ENCODE measurements around the gene REEP3.

Gene REEP3

DNA sequence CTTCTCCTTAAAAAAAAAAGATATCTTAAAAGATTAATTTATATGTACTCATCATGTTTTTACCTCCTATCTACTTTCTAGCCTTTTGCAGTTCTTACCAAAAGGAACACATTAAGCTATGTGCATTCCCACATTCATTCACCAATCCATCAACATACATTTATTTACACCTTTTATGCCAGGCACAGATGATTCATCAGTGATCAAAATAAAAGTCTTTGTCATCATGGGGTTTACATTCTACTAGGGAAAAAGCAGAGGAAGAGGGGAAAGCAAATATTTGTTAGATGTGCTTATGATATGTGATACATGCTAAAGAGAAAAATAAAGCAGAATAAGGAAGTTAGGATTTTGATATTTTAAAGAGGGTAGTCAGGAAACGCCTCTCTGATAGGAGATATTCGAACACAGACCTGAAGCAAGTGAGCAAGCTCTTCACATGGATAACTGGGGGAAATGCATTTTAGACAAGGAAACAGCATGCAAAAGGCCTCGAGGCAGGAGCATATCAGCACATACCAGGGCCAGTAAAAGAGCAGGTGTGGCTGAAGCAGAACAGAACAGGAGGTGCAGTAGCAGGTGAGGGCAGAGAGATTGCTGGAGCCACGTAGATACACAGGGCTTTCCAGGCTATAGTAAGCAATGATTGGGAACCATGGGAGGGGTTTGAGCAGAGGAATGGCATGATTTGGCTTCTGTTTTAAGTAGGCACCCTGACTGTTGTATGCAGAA is 67.4 kb downstream of the REEP3 start:
- DNase-seq (ENCODE audit: low read depth in 2 of 2) = no peak

DNA sequence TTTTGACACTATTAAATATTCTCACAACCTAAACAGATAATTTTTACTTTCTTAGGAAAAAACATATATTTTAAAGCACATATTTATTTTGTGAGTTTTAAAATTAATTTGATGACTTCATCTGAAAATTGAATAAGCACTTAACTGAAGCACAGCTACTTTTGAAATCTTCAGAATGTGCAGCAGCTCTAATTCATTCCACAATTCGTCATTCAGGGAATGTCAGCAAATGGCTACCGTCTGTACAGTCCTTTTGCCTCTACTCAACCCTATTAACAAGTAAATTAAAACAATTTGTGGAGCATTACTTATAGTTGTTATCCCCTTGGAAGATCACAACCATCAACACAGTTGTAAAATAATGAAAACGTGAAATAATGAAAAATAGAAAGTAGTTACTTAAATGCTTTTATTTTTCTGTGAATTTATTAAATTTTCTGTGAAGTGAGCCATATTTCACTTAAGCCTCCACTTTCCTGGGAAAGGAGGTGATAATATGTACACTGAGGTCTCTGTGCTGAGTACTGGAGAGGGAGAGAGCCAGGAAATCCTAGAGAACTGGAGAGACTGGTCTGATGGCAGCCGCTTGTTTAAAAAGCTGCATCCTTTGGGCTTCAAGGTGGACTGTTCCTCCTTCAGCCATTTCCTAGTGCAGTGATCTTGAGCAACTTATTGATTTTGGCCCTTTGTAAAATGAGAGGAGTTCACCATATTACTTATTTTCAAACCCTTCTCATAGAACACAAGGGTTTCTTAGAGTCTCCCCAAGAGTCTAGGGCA is 70.6 kb downstream of the REEP3 start:
- DNase-seq (ENCODE audit: low read depth in 2 of 2) = no peak

GRCh38 chr10:63593576-63593975 is 72.4 kb downstream of the REEP3 start:
- DNase-seq (ENCODE audit: low read depth in 2 of 2) = no peak

DNA sequence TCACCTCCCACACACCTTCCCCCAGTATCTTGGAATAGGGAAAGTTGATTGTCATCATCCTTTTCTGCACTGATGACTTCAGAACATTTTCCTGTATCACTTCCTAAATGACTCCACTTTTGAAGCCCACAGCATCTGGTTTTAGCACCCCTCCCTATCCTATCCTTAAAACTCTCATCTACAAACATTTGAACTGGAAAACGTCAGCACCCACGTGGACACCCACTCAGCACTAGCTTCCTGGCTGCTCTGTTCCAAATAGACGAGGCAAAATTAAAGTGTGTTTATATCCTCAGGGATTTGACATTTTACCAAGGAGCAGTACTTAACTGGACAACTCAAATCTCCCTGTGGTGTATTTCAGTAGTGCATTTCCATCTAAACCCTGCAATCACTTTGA is 73.9 kb downstream of the REEP3 start:
- no peak for DNase-seq (ENCODE audit: low read depth in 2 of 2)

GRCh38 chr10:63596924-63597323 is 75.7 kb downstream of the REEP3 start:
- DNase-seq (ENCODE audit: low read depth in 2 of 2) = no peak

GRCh38 chr10:63600540-63600939 is 79.3 kb downstream of the REEP3 start:
- no peak for DNase-seq (ENCODE audit: low read depth in 2 of 2)

DNA sequence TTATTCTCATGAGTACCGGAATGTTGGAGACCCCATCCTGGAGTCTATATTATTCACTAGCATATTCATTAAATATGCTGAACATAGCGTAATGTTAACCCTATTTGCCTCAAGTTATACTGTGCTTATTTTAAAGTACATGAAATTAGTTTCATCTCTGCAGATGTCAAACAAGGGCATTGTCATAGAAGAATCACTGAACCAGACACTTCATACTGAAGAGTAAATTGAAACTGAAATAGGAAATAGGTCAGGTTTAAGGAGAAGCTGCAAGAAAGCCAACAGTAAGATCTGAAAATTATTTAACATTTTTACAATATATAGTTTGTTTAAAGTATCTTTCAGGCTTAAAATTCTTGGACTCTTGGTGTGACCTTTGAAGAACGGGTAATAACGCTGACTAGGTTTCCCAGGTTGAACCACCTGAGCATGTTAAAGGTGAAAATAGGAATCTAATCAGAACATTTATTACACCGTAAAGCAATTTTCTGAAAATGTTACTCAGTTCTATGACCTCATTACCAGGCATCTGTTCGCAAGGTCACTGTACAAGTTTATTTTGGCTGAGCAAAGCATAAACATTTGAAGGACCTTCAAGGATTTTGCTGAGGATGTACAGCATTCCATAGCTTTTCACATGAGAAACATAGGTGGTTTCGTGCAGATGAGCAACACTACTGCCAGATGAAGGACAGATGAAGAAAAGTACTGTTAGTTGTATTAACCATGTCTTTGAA is 82.7 kb downstream of the REEP3 start:
- no peak for DNase-seq (ENCODE audit: low read depth in 2 of 2)

DNA sequence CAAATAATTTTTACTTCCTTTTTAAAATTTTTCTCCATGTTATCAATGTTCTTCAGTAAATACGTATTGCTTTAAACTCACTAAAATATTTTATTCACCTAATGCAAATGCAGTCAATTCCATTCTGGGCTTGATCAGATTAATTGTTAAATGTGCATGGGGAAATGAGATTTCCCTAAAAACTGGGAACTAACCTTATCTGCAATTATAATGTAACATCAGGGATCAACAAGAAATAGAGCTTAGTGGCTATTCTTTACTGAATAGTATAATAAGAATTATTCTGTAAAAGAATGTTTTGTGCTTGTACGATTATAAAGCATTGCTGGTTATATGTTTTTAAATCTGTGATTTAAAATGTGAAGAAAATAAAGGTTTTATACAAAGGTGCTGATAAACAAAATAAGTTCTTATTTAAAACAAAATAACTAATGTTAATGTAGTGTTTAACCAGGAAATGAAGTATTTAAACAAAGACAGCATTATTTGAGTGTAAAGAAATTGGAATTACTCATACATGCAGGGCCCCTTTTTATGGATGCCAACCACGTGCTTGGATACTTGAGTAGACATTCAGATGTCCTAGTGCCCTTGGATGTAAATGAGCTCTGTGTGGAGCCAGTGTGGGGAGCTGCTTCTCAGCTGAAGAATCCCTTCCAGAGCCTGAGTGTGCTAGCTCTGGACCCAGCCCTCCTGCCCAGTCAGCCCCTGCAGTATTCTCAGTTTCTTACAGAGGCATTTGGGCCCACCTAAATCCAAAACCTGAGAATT is 84.2 kb downstream of the REEP3 start:
- no peak for DNase-seq (ENCODE audit: low read depth in 2 of 2)

- DNase-seq (ENCODE audit: low read depth in 2 of 2) = no peak
These were observed 87.3 kb downstream of the REEP3 start for GRCh38 chr10:63608511-63608910.

DNA sequence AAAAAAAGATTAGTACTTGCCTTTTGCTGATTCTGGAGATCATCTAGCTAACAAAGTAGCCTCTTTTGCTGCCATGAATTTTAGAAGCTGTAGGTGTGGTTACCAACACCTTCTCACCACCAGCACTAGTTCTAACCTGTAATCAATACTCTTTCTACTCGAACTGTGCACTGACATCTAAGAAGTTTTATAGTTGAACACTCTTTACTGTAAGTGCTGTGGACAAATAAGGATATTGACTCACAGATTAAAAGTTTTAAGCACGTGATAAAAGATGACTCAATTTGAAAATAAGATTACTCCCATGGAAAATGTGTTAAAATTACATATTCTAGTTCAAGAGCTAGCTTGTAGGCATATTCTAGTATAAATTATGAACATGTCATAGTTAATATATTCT is 89.9 kb downstream of the REEP3 start:
- no peak for DNase-seq (ENCODE audit: low read depth in 2 of 2)

DNA sequence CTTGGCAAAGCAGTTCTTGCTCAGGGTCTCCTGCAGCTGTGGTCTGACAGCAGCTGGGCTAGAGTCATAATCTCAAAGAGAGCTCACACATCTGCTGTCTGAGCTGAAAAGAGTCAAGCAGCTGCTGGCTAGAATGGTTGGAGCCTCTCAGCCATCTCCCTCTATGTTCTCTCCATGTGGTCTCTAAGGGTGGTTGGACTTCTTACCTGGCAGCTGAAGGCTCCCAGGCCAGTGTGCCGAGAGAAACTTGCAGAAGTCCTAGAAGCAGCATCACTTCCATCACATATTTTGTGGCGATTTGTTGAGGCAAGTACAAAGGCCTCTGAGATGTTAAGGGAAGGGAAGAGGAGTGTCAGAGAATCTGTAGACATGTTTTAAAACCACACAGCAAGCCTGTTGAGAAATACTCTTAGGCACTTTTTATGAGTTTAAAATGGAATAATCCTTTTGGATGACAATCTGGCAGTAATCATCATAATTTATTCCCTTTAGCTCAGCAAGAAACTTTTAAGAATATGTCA is 93.2 kb downstream of the REEP3 start:
- no peak for DNase-seq (ENCODE audit: low read depth in 2 of 2)

GRCh38 chr10:63618552-63618951 is 97.4 kb downstream of the REEP3 start:
- DNase-seq (ENCODE audit: low read depth in 2 of 2) = no peak

GRCh38 chr10:63619426-63619825 is 98.2 kb downstream of the REEP3 start:
- DNase-seq (ENCODE audit: low read depth in 2 of 2) = no peak

DNA sequence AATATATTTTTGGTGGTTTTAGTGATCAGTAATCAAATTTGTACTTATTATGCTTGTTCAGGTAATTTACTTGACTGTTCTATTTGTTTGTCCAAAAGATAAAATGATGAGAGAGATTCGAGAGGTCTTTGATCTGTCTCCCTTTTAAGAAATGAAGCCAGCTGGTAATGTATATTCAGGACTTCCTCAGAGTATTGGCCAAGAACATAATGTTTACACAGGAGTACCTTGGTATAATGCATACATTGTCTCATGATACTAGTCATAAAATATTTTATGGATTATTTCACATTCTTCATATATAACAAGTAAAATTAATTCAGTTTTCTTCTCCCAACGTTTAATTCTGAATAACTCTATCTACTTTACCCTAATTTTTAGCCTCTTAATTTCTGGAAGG is 100.9 kb downstream of the REEP3 start:
- DNase-seq (ENCODE audit: low read depth in 2 of 2) = no peak

DNA sequence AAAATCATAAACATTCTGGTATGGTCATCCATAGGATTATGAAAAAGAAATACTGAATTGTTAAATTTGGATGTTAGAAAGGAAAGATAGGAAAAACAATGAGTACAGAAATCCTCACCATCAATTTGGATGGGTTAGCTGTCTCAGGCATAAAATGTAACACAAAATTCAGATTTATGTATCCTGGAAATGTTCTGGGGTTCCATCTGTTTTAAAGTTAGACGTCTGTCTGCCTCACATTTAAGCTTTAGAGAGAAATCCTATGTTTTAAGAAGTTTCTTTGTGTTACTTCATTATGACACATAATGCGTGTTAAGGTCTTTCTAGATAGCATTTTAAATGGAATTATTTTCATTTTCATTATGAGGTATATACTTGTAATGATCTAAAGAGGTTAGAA is 103.5 kb downstream of the REEP3 start:
- DNase-seq (ENCODE audit: low read depth in 2 of 2) = no peak

GRCh38 chr10:63627396-63627795 is 106.2 kb downstream of the REEP3 start:
- DNase-seq (ENCODE audit: low read depth in 2 of 2) = no peak

GRCh38 chr10:63627881-63628296 is 106.7 kb downstream of the REEP3 start:
- no peak for DNase-seq (ENCODE audit: low read depth in 2 of 2)

- no peak for DNase-seq (ENCODE audit: low read depth in 2 of 2)
These were observed 107.5 kb downstream of the REEP3 start for GRCh38 chr10:63628526-63629362.

DNA sequence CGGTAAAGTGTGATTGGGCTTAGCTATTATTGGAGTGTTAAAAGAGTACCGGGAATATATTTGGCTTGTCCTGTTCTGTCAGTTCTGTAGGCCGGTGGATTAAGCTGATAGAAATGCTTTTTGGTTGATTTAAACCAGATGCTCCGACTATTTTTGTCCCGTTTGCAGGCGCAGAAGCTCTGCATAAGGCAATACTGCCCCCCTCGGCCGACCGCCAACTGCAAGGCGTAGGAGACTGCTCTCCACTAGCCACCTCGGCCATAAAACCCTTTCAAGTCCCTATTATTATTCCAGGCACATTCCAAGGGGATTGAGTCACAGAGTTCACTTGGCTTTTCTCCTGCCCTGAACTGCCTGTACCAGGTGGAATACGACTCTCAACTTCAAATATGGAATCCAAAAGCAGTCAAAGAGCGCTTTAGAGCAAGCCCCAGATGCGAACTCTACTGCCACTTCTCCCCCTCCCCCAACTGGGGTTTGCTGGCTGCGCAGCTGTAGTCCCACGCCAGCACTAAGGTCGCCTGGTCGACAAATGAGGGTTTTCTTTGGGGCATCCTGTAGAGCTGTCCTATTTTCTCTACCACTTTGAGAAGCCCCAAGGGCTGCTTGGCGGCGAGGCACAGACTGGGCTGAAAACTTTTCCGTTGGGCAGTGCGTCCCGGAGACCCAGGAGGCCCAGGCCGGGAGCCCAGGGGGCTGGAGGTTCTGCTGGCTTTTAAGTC is 108.3 kb downstream of the REEP3 start:
- DNase-seq (ENCODE audit: low read depth in 2 of 2) = peak; percentile 66 to 73
